HG02981 (cell line): ENCODE results near the gene UST.
A peak's percentile ranks its signal among the peaks of the same experiment; 100 is the strongest.
"Not testable (repeated sequence)": the region's sequence is repeated elsewhere in the genome, so short reads cannot be mapped to it uniquely, and the experiment has no call there.

Experiments
- ATAC-seq: cut with Tn5 transposase; IDR thresholded peaks from one replicate; pipeline ENCODE4 v1.9.1; 2021; ENCODE audit warnings: mild to moderate bottlenecking, moderate library complexity; ENCODE audit not compliant: unreplicated experiment

Gene UST

GRCh38 chr6:148735989-148736388, 10.8 kb upstream of the UST start:
- no peak for ATAC-seq

- ATAC-seq, result no peak
Observed at GRCh38 chr6:148736774-148737412, 9.9 kb upstream of the UST start.

GRCh38 chr6:148737806-148738205, 9.0 kb upstream of the UST start:
- no peak for ATAC-seq

- no peak for ATAC-seq
Observed at GRCh38 chr6:148738946-148739821, 7.6 kb upstream of the UST start.

GRCh38 chr6:148739822-148740128, 7.1 kb upstream of the UST start:
- ATAC-seq, result no peak

GRCh38 chr6:148743476-148743875, 3.4 kb upstream of the UST start:
- ATAC-seq, result no peak

GRCh38 chr6:148745926-148746325, 904 bp upstream of the UST start:
- no peak for ATAC-seq

- no peak for ATAC-seq
Observed at GRCh38 chr6:148747145-148747470, 278 bp downstream of the UST start.

- ATAC-seq, result peak; percentile 32
Observed at GRCh38 chr6:148747471-148748165, 788 bp downstream of the UST start.

GRCh38 chr6:148749674-148750073, 2.8 kb downstream of the UST start:
- no peak for ATAC-seq

- no peak for ATAC-seq
Observed at GRCh38 chr6:148750838-148751792, 4.3 kb downstream of the UST start.

GRCh38 chr6:148751793-148752170, 5.0 kb downstream of the UST start:
- ATAC-seq, result no peak

GRCh38 chr6:148755379-148755778, 8.5 kb downstream of the UST start:
- ATAC-seq, result not testable (repeated sequence)

- no peak for ATAC-seq
Observed at GRCh38 chr6:148757944-148758480, 11.2 kb downstream of the UST start.

GRCh38 chr6:148758492-148758891, 11.7 kb downstream of the UST start:
- peak; percentile 69 for ATAC-seq

- ATAC-seq, result no peak
Observed at GRCh38 chr6:148760258-148760534, 13.4 kb downstream of the UST start.

- peak; percentile 39 for ATAC-seq
Observed at GRCh38 chr6:148760568-148761526, 14.0 kb downstream of the UST start.

- ATAC-seq, result no peak
Observed at GRCh38 chr6:148761527-148762011, 14.7 kb downstream of the UST start.

- no peak for ATAC-seq
Observed at GRCh38 chr6:148762231-148762630, 15.4 kb downstream of the UST start.
